ENCODE data around the gene MAP3K7CL.

DNA sequence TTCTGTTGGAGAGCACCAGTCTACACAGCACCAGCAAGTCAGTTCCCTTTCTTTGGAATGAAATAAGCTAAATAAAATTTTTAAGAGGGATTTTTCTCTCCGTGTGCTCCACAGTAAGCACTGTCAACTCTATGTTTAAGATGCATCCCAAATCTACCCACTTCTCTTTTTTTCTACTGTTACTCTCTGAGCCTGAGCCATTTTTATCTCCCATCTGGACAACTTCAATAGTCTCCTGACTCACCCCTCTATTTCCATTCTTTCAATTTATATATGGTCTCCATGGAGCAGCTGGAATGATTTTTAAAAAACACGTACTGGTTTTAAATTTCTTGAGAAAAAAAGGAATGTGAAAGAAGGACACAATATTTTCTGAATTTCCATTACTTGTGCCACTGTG lies 32.3 kb upstream of the MAP3K7CL start:
- TF ChIP-seq, protein P1, sequence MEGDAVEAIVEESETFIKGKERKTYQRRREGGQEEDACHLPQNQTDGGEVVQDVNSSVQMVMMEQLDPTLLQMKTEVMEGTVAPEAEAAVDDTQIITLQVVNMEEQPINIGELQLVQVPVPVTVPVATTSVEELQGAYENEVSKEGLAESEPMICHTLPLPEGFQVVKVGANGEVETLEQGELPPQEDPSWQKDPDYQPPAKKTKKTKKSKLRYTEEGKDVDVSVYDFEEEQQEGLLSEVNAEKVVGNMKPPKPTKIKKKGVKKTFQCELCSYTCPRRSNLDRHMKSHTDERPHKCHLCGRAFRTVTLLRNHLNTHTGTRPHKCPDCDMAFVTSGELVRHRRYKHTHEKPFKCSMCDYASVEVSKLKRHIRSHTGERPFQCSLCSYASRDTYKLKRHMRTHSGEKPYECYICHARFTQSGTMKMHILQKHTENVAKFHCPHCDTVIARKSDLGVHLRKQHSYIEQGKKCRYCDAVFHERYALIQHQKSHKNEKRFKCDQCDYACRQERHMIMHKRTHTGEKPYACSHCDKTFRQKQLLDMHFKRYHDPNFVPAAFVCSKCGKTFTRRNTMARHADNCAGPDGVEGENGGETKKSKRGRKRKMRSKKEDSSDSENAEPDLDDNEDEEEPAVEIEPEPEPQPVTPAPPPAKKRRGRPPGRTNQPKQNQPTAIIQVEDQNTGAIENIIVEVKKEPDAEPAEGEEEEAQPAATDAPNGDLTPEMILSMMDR (IDR thresholded peaks at IDR 0.05; ENCODE audit: low read depth, low read length), result no peak
- no peak for TF ChIP-seq POLR2A (IDR thresholded peaks at IDR 0.05; ENCODE audit: extremely low read depth, insufficient read length)
- no peak for TF ChIP-seq MYC (IDR thresholded peaks at IDR 0.05; ENCODE audit: low read depth, low read length)

Data from NB4 (cell line).